Esophagus squamous epithelium (tissue), 5 donors: ENCODE data around the gene MUC20. TPM values are rescaled to one million over a fixed set of nuclear protein-coding genes. Genes with fewer than 3 reads are reported as not detected.
"Not testable (repeated sequence)": the region's sequence is repeated elsewhere in the genome, so short reads cannot be mapped to it uniquely, and the experiment has no call there.

Experiments
- DNase-seq: peaks from one replicate; lab custom pipeline; 2025; lab: John Stamatoyannopoulos, UW
- H3K27ac ChIP-seq, 4 donors: fragments of 200-600 bp; sonication (generic); one replicate each; pipeline ENCODE4 v1.5.1; 2016 to 2019; ENCODE audit warnings: mild to moderate bottlenecking in 1 of 4
- H3K27me3 ChIP-seq, 4 donors: fragments of 200-600 bp; sonication (generic); 1 replicate in 3 of 4; 2 replicates in 1 of 4; pipeline versions ENCODE4 v1.5.1 to v1.6.0; 2017 to 2021; ENCODE audit warnings: antibody characterized with exemption in 1 of 4
- H3K36me3 ChIP-seq, 3 donors: fragments of 200-600 bp; sonication (generic); one replicate each; pipeline ENCODE4 v1.5.1; 2016 to 2019
- H3K4me1 ChIP-seq, 3 donors: fragments of 200-600 bp; sonication (generic); one replicate each; pipeline ENCODE4 v1.5.1; 2017 to 2019
- H3K4me3 ChIP-seq, 4 donors: fragments of 200-600 bp; sonication (generic); 1 replicate in 3 of 4; 2 replicates in 1 of 4; pipeline ENCODE4 v1.5.1; 2016 to 2019; ENCODE audit warnings: mild to moderate bottlenecking in 2 of 4, moderate library complexity in 1 of 4
- H3K9me3 ChIP-seq, 3 donors: fragments of 200-600 bp; sonication (generic); one replicate each; pipeline ENCODE4 v1.5.1; 2016 to 2019
- POLR2A ChIP-seq, 4 donors: fragments of 450-650 bp; IDR thresholded peaks; one replicate each; pipeline ENCODE4 v1.6.1; 2017; ENCODE audit warnings: antibody characterized with exemption in 4 of 4, mild to moderate bottlenecking in 4 of 4, moderate library complexity in 3 of 4
- WGBS, 2 donors: methylation state at CpG; one replicate each; pipeline ENCODE4 v1.1.5; 2018; 5-methylcytosine and 5-hydroxymethylcytosine counted together
- intact Hi-C: fragments of 100-400 bp; cut with DNase I; formaldehyde crosslinking; loops from one replicate; pipeline ENCODE4 v1.15.0; 2022
- small RNA-seq, 4 donors: library from RNA; depleted of rRNA; stranded (forward); fragments of <200 nt; gene quantifications; one replicate each; pipeline ENCODE3, GENCODE V24; 2016
- total RNA-seq, 4 donors: library from RNA; depleted of rRNA; stranded (reverse); fragments of >200 nt; gene quantifications; one replicate each; pipeline ENCODE4 v1.1.0, GENCODE V29; 2016
- TF ChIP-seq, protein P1 (sequence below), 6 experiments: fragments of 450-650 bp in 4 of 6; fragments of 200-600 bp in 2 of 6; sonication (generic) in 2 of 6; IDR thresholded peaks; one replicate each; pipeline ENCODE4 v1.5.1; 2016 to 2019; ENCODE audit warnings: antibody characterized with exemption in 6 of 6, mild to moderate bottlenecking in 4 of 6, moderate library complexity in 4 of 6
- donor health status: DM: yes; HTN: yes; CAD: no.

MUC20 gene
- total RNA-seq, 4 donors from 2014 or later = 14.1 to 64.1 (median 25.7) TPM

DNA sequence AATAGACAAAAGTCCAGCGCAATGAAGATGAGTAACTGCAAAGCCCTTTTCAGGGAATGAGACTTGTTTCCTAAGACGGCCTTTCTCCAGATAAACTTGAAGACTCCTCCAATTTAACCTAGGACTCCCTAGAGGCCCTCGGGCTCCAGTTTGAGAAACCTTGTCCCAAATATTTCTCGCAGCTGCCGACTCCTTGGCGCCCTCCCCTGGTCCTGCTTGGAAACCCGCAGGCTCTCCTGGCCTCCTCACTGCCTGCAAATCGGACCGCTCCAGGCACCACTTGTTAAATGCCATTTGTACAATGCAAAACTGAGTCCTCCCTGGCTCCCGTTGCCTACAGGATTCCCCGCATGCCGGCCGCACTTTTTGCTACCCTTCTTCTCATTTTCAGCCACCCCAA, 54.1 kb downstream of the MUC20 start:
- Histone ChIP-seq H3K36me3 (no peaks in the 10 kb centered on the region), H3K4me1 (no peaks in the 10 kb centered on the region), H3K9me3 (no peaks in the 10 kb centered on the region), H3K4me3 (no peak overlapping the region), H3K27ac (no peak overlapping the region), H3K27me3 (no peaks in the 10 kb centered on the region)
- no peak for DNase-seq
- no peak for TF ChIP-seq POLR2A (IDR thresholded peaks at IDR 0.05)
- TF ChIP-seq, protein P1, sequence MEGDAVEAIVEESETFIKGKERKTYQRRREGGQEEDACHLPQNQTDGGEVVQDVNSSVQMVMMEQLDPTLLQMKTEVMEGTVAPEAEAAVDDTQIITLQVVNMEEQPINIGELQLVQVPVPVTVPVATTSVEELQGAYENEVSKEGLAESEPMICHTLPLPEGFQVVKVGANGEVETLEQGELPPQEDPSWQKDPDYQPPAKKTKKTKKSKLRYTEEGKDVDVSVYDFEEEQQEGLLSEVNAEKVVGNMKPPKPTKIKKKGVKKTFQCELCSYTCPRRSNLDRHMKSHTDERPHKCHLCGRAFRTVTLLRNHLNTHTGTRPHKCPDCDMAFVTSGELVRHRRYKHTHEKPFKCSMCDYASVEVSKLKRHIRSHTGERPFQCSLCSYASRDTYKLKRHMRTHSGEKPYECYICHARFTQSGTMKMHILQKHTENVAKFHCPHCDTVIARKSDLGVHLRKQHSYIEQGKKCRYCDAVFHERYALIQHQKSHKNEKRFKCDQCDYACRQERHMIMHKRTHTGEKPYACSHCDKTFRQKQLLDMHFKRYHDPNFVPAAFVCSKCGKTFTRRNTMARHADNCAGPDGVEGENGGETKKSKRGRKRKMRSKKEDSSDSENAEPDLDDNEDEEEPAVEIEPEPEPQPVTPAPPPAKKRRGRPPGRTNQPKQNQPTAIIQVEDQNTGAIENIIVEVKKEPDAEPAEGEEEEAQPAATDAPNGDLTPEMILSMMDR (IDR thresholded peaks at IDR 0.05) = peak in 3 of 6 experiments; percentile 4 to 27 (median 5)
- intact Hi-C loops = no loop called here
- 35 to 63% methylated on average over 13 of the region's 13 CpGs for WGBS, 2 donors

DNA sequence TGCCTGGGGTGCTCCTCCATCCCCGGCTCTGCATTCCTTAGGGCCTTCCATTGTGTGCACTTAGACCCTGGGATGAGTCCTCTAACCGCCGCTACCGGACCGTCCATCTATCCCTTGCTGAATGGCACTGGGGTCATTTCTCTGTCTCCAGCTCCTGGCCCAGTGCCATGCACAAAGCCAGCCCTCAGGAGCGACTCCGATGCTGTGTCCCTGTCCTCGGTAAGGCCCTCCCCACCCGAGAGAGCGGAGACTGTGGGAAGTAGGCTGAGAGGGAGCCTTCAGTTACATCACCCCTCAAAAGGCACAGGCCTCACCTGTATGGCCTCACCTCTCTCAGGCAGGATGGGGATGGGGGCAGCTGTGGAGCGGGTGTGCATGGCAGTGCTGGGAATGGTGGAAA, 57.2 kb downstream of the MUC20 start:
- 81 to 94% methylated on average over 2 to 10 of the region's 11 CpGs for WGBS, 2 donors
- intact Hi-C loops = no loop called here
- Histone ChIP-seq H3K27me3 (no peaks in the 10 kb centered on the region), H3K36me3 (no peaks in the 10 kb centered on the region), H3K4me1 (no peaks in the 10 kb centered on the region), H3K9me3 (no peaks in the 10 kb centered on the region), H3K4me3 (no peak overlapping the region), H3K27ac (no peak overlapping the region)
- no peak for DNase-seq
- TF ChIP-seq, protein P1 (IDR thresholded peaks at IDR 0.05) = no peak
- no peak for TF ChIP-seq POLR2A (IDR thresholded peaks at IDR 0.05)

DNA sequence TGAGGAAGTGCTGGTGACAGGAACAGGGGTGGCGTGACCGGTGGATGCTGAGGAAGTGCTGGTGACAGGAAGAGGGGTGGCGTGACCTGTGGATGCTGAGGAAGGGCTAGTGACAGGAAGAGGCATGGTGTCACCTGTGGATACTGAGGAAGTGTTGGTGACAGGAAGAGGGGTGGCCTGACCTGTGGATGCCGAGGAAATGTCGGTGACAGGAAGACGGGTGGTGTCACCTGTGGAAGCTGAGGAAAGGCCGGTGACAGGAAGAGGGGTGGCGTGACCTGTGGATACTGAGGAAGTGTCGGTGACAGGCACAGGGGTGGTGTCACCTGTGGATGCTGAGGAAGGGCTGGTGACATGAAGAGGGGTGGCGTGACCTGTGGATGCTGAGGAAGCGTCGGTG, 60.5 kb downstream of the MUC20 start:
- intact Hi-C loops, H3K4me1 ChIP-seq, H3K9me3 ChIP-seq, DNase-seq, H3K27ac ChIP-seq, H3K36me3 ChIP-seq, H3K27me3 ChIP-seq, H3K4me3 ChIP-seq: not testable (repeated sequence)
- WGBS, 2 donors = 89 to 93% methylated on average over 10 to 12 of the region's 12 CpGs

Small RNAs within 50 kb of the gene (small RNA-seq; reads per million reads assigned to genes)
- gene MIR570 = 0 to 0.30 (median 0.04) reads per million in 4 donors

Other genes starting within 250 kb of the MUC20 start
- gene PPP1R2, start 177.7 kb upstream of the MUC20 start, total RNA-seq = 10 to 100 TPM; 31.8 to 60.5 (median 46.1) TPM
- 100 to 1,000 TPM in 1 of 4 donors, 10 to 100 TPM in 3; 13.6 to 319 (median 55.9) TPM for gene APOD, start 137.0 kb upstream of the MUC20 start, total RNA-seq
- gene MUC4, start 91.0 kb downstream of the MUC20 start, total RNA-seq = 10 to 100 TPM; 11.1 to 51.6 (median 32.2) TPM
- gene TNK2, start 187.6 kb downstream of the MUC20 start, total RNA-seq = 10 to 100 TPM; 18.4 to 45.7 (median 42.8) TPM